Measurements from ENCODE around the gene PTK7.

GRCh38 chr6:43120101-43120763 lies 44.1 kb downstream of the PTK7 start:
- TF ChIP-seq CTCF (IDR thresholded peaks at IDR 0.05 in 2 of 3, conservative IDR thresholded peaks at IDR 0.05 in 1 of 3; ENCODE audit: borderline replicate concordance in 1 of 3, insufficient read depth in 1 of 3, low read depth in 2 of 3, low read length in 2 of 3) (no peak), EZH2 (IDR thresholded peaks at IDR 0.05) (no peak), SIN3A (IDR thresholded peaks at IDR 0.05; ENCODE audit: low read depth) (no peak), JUND (IDR thresholded peaks at IDR 0.05) (no peak), CEBPB (IDR thresholded peaks at IDR 0.05; ENCODE audit: low read depth) (no peak), ELF1 (IDR thresholded peaks at IDR 0.05; ENCODE audit: borderline replicate concordance, low read depth) (no peak), FOSL1 (IDR thresholded peaks at IDR 0.05; ENCODE audit: low read depth) (no peak), EZH2phosphoT487 (IDR thresholded peaks at IDR 0.05; ENCODE audit: borderline replicate concordance) (no peak), REST (IDR thresholded peaks at IDR 0.05; ENCODE audit: low read depth) (no peak), POLR2AphosphoS5 (IDR thresholded peaks at IDR 0.05; ENCODE audit: low read depth, low read length) (no peak)
- TF ChIP-seq, protein P1, sequence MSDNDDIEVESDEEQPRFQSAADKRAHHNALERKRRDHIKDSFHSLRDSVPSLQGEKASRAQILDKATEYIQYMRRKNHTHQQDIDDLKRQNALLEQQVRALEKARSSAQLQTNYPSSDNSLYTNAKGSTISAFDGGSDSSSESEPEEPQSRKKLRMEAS (IDR thresholded peaks at IDR 0.05) = no peak
